GM18867 (cell line): Measurements from ENCODE around the gene FLT1.
A peak's percentile ranks its signal among the peaks of the same experiment; 100 is the strongest.

ENCODE experiments used
- ATAC-seq: cut with Tn5 transposase; IDR thresholded peaks from one replicate; pipeline ENCODE4 v1.9.1; 2021; ENCODE audit warnings: mild to moderate bottlenecking, moderate library complexity; ENCODE audit not compliant: unreplicated experiment

The FLT1 gene

GRCh38 chr13:28529836-28530235 lies 34.9 kb upstream of the FLT1 start:
- ATAC-seq = no peak

DNA sequence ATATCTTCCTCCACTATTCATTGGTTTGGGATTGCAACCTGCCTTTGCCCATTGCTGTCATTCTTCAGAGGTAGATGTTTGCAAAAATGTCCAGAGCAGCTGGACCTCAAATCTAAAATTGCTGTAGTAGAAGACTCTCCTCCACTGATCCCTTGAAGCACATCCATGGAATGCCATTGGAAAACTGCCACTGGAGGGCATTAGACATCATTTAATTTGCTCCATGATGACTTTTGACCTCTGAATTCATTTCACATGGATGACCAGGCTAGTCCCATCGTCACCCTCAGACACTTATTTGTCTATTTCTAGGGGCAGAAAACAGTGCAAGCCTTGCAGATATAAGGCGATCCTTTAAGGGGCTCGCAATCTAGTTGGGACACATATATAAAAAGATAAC lies 33.9 kb upstream of the FLT1 start:
- ATAC-seq = no peak

- no peak for ATAC-seq
Observed at GRCh38 chr13:28528388-28528787, 33.5 kb upstream of the FLT1 start.

GRCh38 chr13:28527629-28528028 lies 32.7 kb upstream of the FLT1 start:
- no peak for ATAC-seq

GRCh38 chr13:28526876-28527275 lies 31.9 kb upstream of the FLT1 start:
- no peak for ATAC-seq

- no peak for ATAC-seq
Observed at GRCh38 chr13:28522871-28523270, 27.9 kb upstream of the FLT1 start.

DNA sequence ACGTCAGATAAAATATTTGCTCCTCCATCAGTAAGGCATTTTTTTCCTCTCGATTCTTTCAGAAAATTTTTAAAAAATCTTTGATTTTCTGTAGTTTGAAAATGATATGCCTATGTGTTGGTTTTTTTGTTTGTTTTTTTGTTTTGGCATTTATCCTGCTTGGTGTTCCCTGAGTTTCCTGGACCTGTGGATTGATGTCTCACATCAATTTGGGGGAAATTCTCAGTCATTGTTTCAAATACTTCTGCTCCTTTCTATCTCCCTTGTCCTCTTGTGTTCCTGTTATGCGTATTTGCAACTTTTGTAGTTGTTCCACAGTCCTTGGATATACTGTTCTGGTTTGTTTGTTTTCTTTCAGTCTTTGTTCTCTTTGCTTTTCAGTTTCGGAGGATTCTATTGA lies 18.8 kb upstream of the FLT1 start:
- no peak for ATAC-seq

GRCh38 chr13:28510542-28510941 lies 15.6 kb upstream of the FLT1 start:
- no peak for ATAC-seq

DNA sequence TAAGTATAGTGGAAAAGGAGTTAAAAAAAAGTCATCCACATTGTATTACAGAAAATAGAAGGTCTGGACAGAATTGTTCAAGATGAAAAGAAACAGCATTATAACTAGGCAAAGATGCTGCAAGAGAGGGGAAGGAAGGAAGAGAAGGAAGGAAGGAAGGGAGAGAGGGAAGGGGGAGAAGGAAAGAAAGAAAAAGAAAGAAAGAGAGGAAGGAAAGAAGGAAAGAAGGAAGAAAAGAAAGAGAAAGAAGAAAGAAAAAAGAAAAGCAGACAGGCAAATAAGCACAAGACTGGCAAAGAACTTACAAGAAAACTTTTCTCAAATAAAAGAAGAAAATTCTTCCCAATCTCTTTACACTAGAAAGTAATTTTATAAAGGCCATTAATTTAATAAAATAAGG lies 15.1 kb upstream of the FLT1 start:
- ATAC-seq = no peak

DNA sequence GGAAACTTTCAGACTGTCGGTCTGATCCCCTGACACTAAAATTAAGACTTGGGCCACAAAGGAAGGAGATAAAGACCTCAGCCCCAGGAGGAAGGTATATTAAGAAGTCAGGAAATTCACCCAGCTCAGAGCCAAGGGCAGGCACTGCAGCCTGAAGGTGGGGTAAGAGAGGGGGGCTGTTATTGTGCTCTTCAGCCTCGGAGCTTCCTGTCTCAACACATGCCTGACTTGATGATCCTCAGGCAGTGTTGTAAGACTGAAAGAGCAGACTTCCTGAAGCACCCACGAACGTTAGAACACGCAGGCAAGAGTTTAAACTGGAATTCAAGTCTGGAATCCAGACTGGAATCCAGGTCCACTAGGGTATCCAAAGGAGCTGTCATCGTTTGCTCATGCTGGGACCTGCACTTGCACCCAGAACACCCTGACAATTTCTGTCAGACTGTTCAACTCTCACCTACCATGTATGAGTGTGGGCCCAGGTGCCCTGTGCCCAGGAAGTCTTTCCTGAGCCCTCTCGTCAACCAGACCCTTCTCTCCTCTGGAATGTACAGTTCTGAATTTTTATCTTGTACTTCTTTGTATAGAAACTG lies 10.7 kb upstream of the FLT1 start:
- no peak for ATAC-seq

- ATAC-seq = no peak
Observed at GRCh38 chr13:28503182-28503967, 8.4 kb upstream of the FLT1 start.

DNA sequence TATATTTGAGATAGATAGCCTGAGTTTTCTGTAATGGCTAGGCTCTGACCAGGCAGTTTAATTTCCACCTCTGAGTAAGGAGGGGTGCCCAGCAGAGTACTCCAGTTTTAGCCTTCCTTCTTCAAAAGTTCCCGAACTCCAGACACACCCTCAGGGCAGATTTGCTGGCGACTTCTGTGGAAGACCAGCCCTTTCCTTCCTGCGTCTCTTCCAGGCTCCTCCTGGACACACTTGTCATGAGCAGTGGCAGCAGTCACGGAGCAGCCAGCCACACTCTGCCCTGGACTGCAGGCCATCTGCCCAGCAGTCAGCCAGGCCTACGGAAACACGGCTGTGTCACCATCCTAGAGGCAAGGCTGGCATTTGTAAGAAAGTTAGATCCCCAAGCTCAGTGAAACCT lies 6.6 kb upstream of the FLT1 start:
- no peak for ATAC-seq

DNA sequence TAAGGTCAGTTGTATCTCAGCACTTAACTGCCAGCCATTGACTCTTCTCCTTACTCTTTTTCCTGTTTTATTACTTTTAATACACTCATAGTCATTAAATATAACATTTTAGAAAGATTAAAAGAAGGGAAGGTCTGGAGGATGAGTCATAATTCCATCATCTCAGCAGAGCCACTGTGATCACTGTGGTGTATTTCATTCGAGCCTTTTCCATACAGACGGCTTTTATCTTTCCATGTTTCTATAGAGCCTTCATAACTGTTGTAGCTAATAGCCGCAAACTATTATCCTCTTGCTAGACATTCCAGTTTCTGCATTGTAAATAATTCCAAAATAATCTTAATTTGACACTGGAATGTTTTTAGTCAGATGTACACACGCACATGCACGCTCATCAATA lies 4.7 kb upstream of the FLT1 start:
- ATAC-seq = no peak

DNA sequence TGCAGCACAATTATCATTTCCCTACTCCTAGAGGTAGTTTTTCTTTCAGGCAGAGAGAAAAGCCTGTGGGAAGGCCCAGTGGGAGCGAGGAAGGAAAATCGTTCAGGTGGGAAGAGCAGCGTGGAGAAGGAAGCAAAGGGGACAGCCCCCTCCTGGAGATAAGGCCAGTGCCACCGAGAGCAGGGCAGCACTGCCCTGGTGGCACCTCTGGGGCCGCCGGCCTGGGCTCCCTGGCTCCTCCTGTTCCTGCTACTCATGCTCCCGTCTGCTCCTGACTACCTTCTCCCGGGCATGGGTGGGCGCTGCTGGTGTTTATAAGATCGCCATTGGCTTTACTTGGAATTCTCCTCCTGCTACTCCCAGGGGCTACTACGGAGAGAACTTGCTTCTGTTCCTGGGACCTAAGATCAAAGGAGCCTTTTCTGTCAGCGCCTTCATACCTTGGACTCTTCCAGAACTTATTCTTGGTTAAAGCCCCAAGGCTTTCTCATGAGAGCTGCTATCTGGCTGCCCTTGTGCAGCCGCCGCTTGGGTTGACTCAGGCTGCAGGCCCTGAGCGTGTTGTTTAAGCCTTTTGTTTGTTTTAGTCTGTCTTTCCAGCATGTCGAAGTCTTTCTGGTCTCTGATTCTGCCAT lies 3.7 kb upstream of the FLT1 start:
- no peak for ATAC-seq

DNA sequence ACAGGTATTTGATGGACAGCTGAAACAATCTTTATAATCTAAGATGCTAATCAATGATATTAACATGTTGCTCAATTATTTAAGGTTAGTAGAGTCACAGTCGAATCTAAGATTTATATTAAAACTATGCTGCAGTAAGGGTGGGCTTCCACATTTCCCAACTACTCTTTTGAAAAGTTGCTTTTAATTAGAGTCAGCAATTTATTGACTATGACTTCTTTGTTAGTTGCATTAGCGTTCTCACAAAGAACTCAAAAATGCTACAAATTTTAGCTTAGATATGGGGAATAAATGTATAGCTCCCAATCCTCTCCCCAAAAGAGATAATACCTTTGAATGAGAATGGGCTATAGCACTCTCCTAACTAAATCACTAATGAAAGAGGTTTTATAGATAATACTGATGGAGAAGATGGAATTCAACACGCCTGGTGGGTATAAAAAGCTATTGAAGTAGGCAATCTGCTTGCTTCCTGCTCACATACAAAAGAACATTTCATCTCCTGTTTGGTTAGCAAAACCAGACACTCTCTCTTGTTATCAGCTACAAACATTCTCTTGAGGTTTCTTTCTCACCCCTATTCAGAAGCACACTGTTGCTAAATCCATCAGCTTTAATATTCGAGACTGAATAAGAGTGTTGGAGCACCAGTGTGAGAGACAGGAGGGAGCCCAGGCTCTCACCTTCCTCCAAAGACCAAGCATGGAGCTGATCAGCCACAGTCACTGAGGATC lies 2.4 kb upstream of the FLT1 start:
- no peak for ATAC-seq

GRCh38 chr13:28496188-28496564 lies 1.2 kb upstream of the FLT1 start:
- no peak for ATAC-seq

- ATAC-seq = no peak
Observed at GRCh38 chr13:28495538-28496187, 735 bp upstream of the FLT1 start.

GRCh38 chr13:28494504-28494777 lies 487 bp downstream of the FLT1 start:
- ATAC-seq = no peak

GRCh38 chr13:28493740-28494503 lies 1.0 kb downstream of the FLT1 start:
- ATAC-seq = no peak

- peak; percentile 88 for ATAC-seq
Observed at GRCh38 chr13:28492569-28493367, 2.2 kb downstream of the FLT1 start.
